HCT116 (cell line): ENCODE results near the gene LTA4H. TPM values are rescaled to one million over a fixed set of nuclear protein-coding genes. Genes with fewer than 3 reads are reported as not detected.

ENCODE experiments used
- ATAC-seq: fragments of 200-7000 bp; cut with Tn5 transposase; 2 replicates; pipeline ENCODE4 v1.9.1; 2020; ENCODE audit warnings: mild to moderate bottlenecking, moderate library complexity
- BruUV-seq: library from RNA; stranded (reverse); fragments of 400-500 nt; replicated peaks from 2 replicates; lab custom pipeline; 2021; lab: Mats Ljungman, UMichigan
- CTCF ChIA-PET: fragments of 300-600 bp; sonication (Branson Sonifier 250); formaldehyde crosslinking; loops from one replicate; lab custom pipeline; 2021; ENCODE audit warnings: antibody characterized with exemption; lab: Charles Lee
- POLR2A ChIA-PET: fragments of 300-600, 350-600 bp; sonication (Branson Sonifier 250); formaldehyde crosslinking; loops from one replicate; lab custom pipeline; 2021; ENCODE audit warnings: antibody characterized with exemption; lab: Charles Lee
- RAD21 ChIA-PET, 2 experiments: fragments of 300-600 bp; sonication (Branson Sonifier 250); formaldehyde crosslinking; loops; one replicate each; lab custom pipeline; 2023; ENCODE audit warnings: low total read pairs in 2 of 2; ENCODE audit not compliant: uncharacterized antibody in 2 of 2, unreplicated experiment in 2 of 2, low non-redundant PET in 1 of 2; lab: Charles Lee
- DNase-seq: peaks from one replicate; pipeline ENCODE4 v3.0.0-alpha.2; 2010; ENCODE audit warnings: low read depth, low spot score
- H2AFZ ChIP-seq: fragments of 200-600 bp; shearing (Covaris generic), sonication (generic); 2 replicates; pipeline ENCODE4 v1.6.1; 2017; ENCODE audit warnings: low read depth, mixed run types, mixed read lengths, antibody characterized with exemption, low read length; ENCODE audit not compliant: poor library complexity, severe bottlenecking
- H3K27ac ChIP-seq: 2 replicates; pipeline ENCODE4 v1.5.1; 2012; ENCODE audit warnings: low read depth, low read length
- H3K27me3 ChIP-seq: fragments of 200-600 bp; sonication (generic); 2 replicates; pipeline ENCODE4 v1.6.1; 2016; ENCODE audit warnings: mixed run types, low read length, mixed read lengths; ENCODE audit not compliant: insufficient read depth
- H3K36me3 ChIP-seq, 2 experiments: fragments of 200-500 bp in 1 of 2; fragments of 200-600 bp in 1 of 2; sonication (Bioruptor generic) in 1 of 2; sonication (generic) in 1 of 2; 2 replicates each; pipeline versions ENCODE4 v1.5.1 to v1.6.1; 2014 to 2016; ENCODE audit warnings: low read length in 2 of 2, inconsistent platforms in 1 of 2, mixed read lengths in 1 of 2, mixed run types in 1 of 2; ENCODE audit not compliant: insufficient read depth in 2 of 2, control insufficient read depth in 1 of 2
- H3K4me1 ChIP-seq, 2 experiments: fragments of 200-600 bp in 1 of 2; sonication (generic) in 1 of 2; 2 replicates each; pipeline versions ENCODE4 v1.5.1 to v1.6.1; 2012 to 2017; ENCODE audit warnings: low read length in 2 of 2, inconsistent platforms in 1 of 2, mild to moderate bottlenecking in 1 of 2, mixed read lengths in 1 of 2, mixed run types in 1 of 2, moderate library complexity in 1 of 2; ENCODE audit not compliant: insufficient read depth in 2 of 2, control insufficient read depth in 1 of 2
- H3K4me2 ChIP-seq: fragments of 200-600 bp; sonication (generic); 2 replicates; pipeline ENCODE4 v1.6.1; 2017; ENCODE audit warnings: mixed run types, low read length, mixed read lengths
- H3K4me3 ChIP-seq, 2 experiments: fragments of 200-600 bp in 1 of 2; sonication (generic) in 1 of 2; replicated peaks in 1 of 2; 2 replicates each; pipeline ENCODE4 v1.5.1; 2011 to 2016; ENCODE audit warnings: low read length in 2 of 2, control low read depth in 1 of 2, low read depth in 1 of 2, mild to moderate bottlenecking in 1 of 2, mixed read lengths in 1 of 2, mixed run types in 1 of 2
- H3K79me2 ChIP-seq: fragments of 200-600 bp; sonication (generic); 2 replicates; pipeline ENCODE4 v1.6.1; 2017; ENCODE audit warnings: mild to moderate bottlenecking, mixed run types, low read length, moderate library complexity, mixed read lengths; ENCODE audit not compliant: insufficient read depth
- H3K9ac ChIP-seq: fragments of 200-600 bp; sonication (generic); 2 replicates; pipeline ENCODE4 v1.6.1; 2016; ENCODE audit warnings: low read length, mixed read lengths
- H3K9me2 ChIP-seq: fragments of 200-600 bp; sonication (generic), shearing (Covaris generic); 2 replicates; pipeline ENCODE4 v1.6.1; 2017; ENCODE audit warnings: mixed run types, mild to moderate bottlenecking, moderate library complexity; ENCODE audit not compliant: insufficient read depth
- H3K9me3 ChIP-seq, 2 experiments: fragments of 200-500 bp in 1 of 2; fragments of 200-600 bp in 1 of 2; sonication (Bioruptor generic) in 1 of 2; sonication (generic) in 1 of 2; 2 replicates each; pipeline ENCODE4 v1.6.1; 2014 to 2017; ENCODE audit warnings: low read length in 2 of 2, mixed read lengths in 2 of 2, inconsistent platforms in 1 of 2, low read depth in 1 of 2, mild to moderate bottlenecking in 1 of 2, mixed run types in 1 of 2, moderate library complexity in 1 of 2; ENCODE audit not compliant: control insufficient read depth in 1 of 2, insufficient read depth in 1 of 2
- H4K20me1 ChIP-seq: fragments of 200-600 bp; sonication (generic), shearing (Covaris generic); 2 replicates; pipeline ENCODE4 v1.6.1; 2017; ENCODE audit warnings: mixed run types, mild to moderate bottlenecking, moderate library complexity; ENCODE audit not compliant: insufficient read depth
- ATF3 ChIP-seq: IDR thresholded peaks from 2 replicates; pipeline ENCODE4 v1.6.1; 2012
- EGR1 ChIP-seq: IDR thresholded peaks from 2 replicates; pipeline ENCODE4 v1.6.1; 2012; ENCODE audit warnings: low read depth
- EZH2 ChIP-seq: fragments of 200-600 bp; sonication (generic); IDR thresholded peaks from 2 replicates; pipeline ENCODE4 v1.6.1; 2017; ENCODE audit warnings: antibody characterized with exemption, mixed run types
- EZH2phosphoT487 ChIP-seq: fragments of 200-600 bp; IDR thresholded peaks from 2 replicates; pipeline ENCODE4 v1.6.1; 2018; ENCODE audit warnings: antibody characterized with exemption, borderline replicate concordance
- JUND ChIP-seq: IDR thresholded peaks from 2 replicates; pipeline ENCODE4 v1.6.1; 2012
- POLR2A ChIP-seq: IDR thresholded peaks from 2 replicates; pipeline ENCODE4 v1.7.0; 2011; ENCODE audit warnings: borderline replicate concordance; ENCODE audit not compliant: insufficient read depth, insufficient read length; ENCODE audit errors: extremely low read depth
- RAD21 ChIP-seq: IDR thresholded peaks from 2 replicates; pipeline ENCODE4 v1.6.1; 2012; ENCODE audit warnings: low read depth, mild to moderate bottlenecking
- SP1 ChIP-seq: IDR thresholded peaks from 2 replicates; pipeline ENCODE4 v1.6.1; 2012; ENCODE audit warnings: low read depth
- ZBTB33 ChIP-seq: IDR thresholded peaks from 2 replicates; pipeline ENCODE4 v1.6.1; 2011; ENCODE audit warnings: mild to moderate bottlenecking, low read length, moderate library complexity; ENCODE audit not compliant: insufficient replicate concordance; ENCODE audit errors: extremely low read depth
- intact Hi-C: fragments of 100-400 bp; cut with micrococcal nuclease; formaldehyde crosslinking; loops from 2 replicates; pipeline ENCODE4 v1.10.0; 2022
- total RNA-seq: library from RNA; stranded (reverse); gene quantifications from one replicate; pipeline ENCODE4 v1.2.1, GENCODE V29; 2021; ENCODE audit not compliant: unreplicated experiment

Gene LTA4H
- total RNA-seq, 1 experiment from 2014 or later: 163 TPM

DNA sequence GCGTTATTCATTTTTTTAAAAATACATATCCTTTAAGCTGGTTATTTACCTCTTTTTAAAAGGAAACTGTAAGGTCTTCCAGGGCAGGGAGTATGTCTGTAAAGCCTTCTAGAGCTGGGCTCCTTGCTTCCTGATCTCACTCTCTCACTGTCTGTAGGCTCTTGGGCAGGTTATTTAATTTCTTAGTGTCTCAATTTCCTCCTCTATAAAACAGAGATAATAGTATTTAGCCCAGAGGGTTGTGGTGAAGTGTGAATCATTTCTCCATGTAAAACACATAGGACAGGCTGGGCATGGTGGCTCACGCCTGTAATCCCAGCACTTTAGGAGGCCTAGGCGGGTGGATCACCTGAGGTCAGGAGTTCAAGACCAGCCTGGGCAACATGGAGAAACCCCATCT lies 25.9 kb upstream of the LTA4H start:
- H3K79me2 ChIP-seq: no peaks in the 10 kb centered on the region
- POLR2A ChIA-PET: no interaction called here
- CTCF ChIA-PET: interaction anchor here (1.4 to 2.4 kb wide), 3 partner anchors 153 to 455 kb away, joined by 5 to 17 read pairs (median 6); no protein-coding TSS in a partner anchor

More for the DNA sequence above, 25.9 kb upstream of the LTA4H start:
- Histone ChIP-seq H3K4me1 (no peaks in the 10 kb centered on the region), H2AFZ (no peak overlapping the region), H3K9me3 (no peaks in the 10 kb centered on the region)
- TF ChIP-seq ATF3 (no peak), POLR2A (no peak), JUND (no peak), RAD21 (no peak), ZBTB33 (no peak), EGR1 (no peak), SP1 (no peak), EZH2 (no peak), EZH2phosphoT487 (no peak)
- TF ChIP-seq, all 23 proteins: peak for 0
- no peaks in the 10 kb centered on the region for H3K36me3 ChIP-seq
- no peak for ATAC-seq
- no peak for DNase-seq
- H3K4me2 ChIP-seq: no peak overlapping the region
- H3K9me2 ChIP-seq: no peaks in the 10 kb centered on the region
- no peaks in the 10 kb centered on the region for H4K20me1 ChIP-seq
- RAD21 ChIA-PET: no interaction called here
- BruUV-seq: no TSS peak
- H3K27ac ChIP-seq: no peak overlapping the region
- intact Hi-C loops: loop anchor here (5.0 kb wide), 3 partner anchors 71 to 926 kb away; no protein-coding TSS in a partner anchor
- no peak overlapping the region for H3K4me3 ChIP-seq
- H3K9ac ChIP-seq: no peak overlapping the region
- H3K27me3 ChIP-seq: no peaks in the 10 kb centered on the region
